ENCODE data around the gene ARPC5.
"Not testable (repeated sequence)": the region's sequence is repeated elsewhere in the genome, so short reads cannot be mapped to it uniquely, and the experiment has no call there.

The ARPC5 gene

GRCh38 chr1:183645531-183645930 is 9.9 kb upstream of the ARPC5 start:
- no peak for DNase-seq

GRCh38 chr1:183642166-183642565 is 6.6 kb upstream of the ARPC5 start:
- no peak for DNase-seq

DNA sequence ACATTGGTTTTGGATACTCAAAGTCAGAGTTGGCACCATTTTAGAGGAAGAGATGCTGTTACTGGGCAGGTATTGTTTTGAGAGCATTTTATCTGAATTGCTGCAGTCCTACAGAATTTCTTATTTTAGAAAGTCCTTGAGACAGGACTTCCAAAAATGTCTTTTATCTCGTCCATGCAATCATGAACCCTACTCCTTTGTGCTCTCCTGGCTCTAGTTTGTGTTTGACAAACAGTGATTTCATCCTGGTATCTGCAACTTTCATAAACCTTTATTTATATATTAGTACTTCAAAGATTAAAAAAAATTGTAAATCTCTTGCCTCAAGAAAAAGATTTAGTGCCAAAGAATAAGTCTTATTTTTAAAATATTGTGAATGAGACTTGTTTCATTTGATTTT is 4.6 kb upstream of the ARPC5 start:
- no peak for DNase-seq

GRCh38 chr1:183638649-183639387 is 3.2 kb upstream of the ARPC5 start:
- DNase-seq, result no peak

DNA sequence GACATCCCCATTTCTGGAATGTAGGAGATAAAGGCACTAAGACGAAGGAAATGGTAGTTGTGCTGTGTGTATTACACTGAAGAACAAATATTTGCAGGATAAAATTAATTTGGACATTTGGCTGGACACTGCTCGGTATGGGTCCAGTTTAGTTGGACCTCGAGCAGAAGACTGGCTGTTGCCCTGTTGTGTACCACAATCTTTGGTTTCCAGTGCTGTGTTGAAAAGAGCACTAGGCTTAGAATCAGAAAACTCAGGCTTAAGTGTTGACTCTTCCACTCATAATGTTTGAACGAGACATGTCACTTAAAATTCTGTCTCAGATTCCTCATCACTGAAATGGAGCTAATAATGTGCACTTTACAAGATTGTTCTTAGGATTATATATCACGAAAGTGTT is 1.2 kb upstream of the ARPC5 start:
- no peak for DNase-seq

DNA sequence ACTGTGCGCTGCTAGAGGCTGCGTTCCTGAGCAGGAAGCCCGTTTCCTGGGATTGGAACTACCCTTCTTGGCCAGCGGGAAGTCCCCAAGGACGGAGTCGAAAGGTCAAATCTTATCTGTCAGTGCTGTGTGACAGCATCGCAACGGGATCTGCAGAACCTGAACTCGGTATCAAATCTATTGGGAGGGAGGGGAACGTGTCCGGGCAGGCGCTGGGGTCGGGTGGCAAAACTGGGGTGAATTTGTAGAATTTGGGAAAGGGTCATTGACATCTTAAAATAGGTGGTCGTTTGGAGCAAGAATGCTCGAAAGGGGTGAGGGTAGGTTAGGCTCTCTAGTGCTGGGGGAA is 725 bp upstream of the ARPC5 start:
- DNase-seq, result no peak

- peak; percentile 36 for DNase-seq
Observed at GRCh38 chr1:183635099-183635605, 431 bp downstream of the ARPC5 start.

GRCh38 chr1:183634429-183635065 is 1.0 kb downstream of the ARPC5 start:
- DNase-seq, result no peak

- DNase-seq, result peak; percentile 93
Observed at GRCh38 chr1:183633676-183634343, 1.8 kb downstream of the ARPC5 start.

- peak; percentile 30 for DNase-seq
Observed at GRCh38 chr1:183632964-183633363, 2.6 kb downstream of the ARPC5 start.

DNA sequence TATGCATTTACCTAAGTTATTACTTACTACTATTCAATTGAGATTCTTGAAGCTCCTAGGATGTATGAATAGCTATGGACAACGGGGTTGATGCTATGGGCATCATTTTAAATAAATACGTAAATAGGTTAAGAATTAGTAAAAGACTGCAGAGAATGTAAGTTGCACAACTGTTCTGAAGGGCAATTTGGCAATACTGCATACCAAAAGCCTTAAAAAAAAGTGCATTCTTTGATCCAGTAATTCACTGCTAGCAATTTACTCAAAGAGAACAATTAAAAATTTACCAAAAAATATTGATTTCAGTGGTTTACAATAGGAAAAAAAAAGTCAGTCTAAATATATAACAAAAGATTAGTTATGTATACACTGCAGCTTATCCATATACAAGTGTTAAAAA is 3.5 kb downstream of the ARPC5 start:
- peak; percentile 62 for DNase-seq

GRCh38 chr1:183630748-183631147 is 4.8 kb downstream of the ARPC5 start:
- DNase-seq, result no peak

DNA sequence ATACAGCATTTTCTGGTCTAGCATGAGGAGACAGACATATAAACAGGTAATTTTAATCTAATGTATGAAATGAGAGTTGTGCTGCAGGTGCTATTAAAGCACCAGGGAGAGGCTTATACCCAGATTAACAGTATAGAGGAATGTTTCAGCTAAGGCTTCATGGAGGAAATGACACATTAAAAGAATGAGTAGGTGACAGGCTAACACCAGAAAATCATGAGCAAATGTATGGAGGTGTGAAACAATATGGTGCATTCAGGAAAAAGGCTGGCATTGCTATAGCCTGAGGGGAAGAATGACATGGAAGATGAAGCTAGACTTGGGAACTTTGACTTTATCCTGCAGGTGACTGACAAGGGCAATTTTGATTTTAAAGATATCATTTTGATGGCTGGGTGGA is 7.0 kb downstream of the ARPC5 start:
- no peak for DNase-seq

DNA sequence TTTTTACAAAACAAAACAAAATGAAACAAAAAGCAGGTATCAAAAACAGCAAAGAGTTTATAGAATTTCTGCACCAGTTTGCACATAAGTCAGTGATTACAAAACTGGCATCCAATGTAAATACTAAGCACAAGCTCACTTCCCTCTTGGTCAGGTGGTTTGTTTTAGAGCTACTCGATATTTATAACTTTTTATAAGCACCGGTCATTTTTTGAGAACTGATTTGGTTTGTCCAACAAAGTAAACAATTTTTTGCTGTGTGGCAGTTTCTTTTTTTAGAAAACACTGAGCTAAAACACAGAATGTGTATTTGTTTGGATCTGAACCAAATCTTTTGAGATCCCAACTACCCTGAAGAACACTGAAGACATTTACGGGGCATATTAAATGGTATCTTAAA is 9.3 kb downstream of the ARPC5 start:
- not testable (repeated sequence) for DNase-seq

GRCh38 chr1:183622884-183623785 is 12.4 kb downstream of the ARPC5 start:
- peak; percentile 65 for DNase-seq

GRCh38 chr1:183622013-183622412 is 13.6 kb downstream of the ARPC5 start:
- DNase-seq, result no peak

DNA sequence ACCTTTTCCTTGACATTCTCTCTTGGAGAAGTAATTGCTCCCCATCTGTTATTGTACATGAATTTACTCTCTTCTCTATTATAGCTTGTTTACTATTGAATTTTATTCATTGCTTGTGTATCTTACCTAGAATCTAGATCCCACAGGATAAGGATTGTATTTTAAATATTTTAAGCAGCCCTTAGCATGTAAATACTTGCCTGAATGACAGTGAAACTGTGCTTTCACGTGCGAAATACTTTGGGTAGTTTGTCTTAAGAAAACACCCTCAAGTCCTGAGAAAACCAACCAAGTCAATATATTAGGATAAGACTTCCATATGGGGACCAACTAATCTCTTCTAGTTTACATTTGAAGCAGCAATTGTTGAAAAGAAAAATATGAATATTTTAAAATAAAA is 15.3 kb downstream of the ARPC5 start:
- DNase-seq, result no peak

- DNase-seq, result no peak
Observed at GRCh38 chr1:183619781-183620180, 15.8 kb downstream of the ARPC5 start.

GRCh38 chr1:183618202-183618601 is 17.4 kb downstream of the ARPC5 start:
- DNase-seq, result not testable (repeated sequence)

GRCh38 chr1:183612975-183613374 is 22.6 kb downstream of the ARPC5 start:
- not testable (repeated sequence) for DNase-seq

DNA sequence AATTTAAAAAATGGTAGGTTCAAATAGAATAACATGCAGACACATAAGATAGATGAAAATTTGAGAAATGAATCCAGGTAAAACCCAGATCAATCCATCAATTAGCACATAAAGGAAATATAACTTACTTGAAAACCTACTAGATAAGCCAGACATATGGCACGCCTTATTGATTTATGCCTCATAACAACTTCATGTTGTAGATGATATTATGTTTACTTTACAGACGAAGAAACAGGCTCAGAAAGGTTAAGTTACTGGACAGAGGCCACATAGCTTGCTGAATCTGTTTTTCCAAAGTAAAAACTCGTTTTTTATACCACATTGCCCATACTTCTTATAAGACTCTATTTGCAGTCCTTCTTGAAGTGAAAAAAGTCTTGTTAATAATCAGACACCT is 23.2 kb downstream of the ARPC5 start:
- DNase-seq, result no peak

DNA sequence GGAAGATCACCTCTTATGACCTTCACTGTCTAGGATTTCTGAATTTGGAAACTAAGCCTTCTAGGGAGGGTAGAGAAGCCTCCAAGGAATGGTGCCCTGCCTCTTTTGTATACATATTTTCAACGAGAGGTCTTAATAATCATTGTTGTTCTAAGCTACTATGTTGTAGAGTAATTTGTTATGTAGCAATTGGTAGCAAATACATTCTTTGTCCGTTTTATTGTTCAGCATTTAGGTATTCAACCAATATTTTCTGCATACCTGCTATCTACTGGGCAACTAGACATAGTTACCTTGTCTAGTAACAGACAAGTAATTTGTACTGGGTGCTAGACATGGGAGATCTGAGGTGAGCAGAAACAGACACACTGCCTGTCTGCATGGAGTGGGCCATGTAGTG is 24.6 kb downstream of the ARPC5 start:
- no peak for DNase-seq

All from fibroblast of skin of right biceps (primary cell).